SU-DHL-6 (cell line): ENCODE results near the gene CYP2C9.

Source experiments
- H2AFZ ChIP-seq: fragments of 200-600 bp; sonication (generic); 2 replicates; pipeline ENCODE4 v1.6.1; 2014; ENCODE audit warnings: low read depth, mild to moderate bottlenecking, moderate library complexity, mixed read lengths, antibody characterized with exemption, low read length; ENCODE audit not compliant: severe bottlenecking
- H3F3A ChIP-seq: fragments of 200-600 bp; shearing (Covaris generic); 2 replicates; pipeline ENCODE4 v1.6.0; 2016; ENCODE audit warnings: antibody characterized with exemption, mild to moderate bottlenecking; ENCODE audit not compliant: insufficient read depth
- H3K27ac ChIP-seq: fragments of 200-600 bp; sonication (generic); 2 replicates; pipeline ENCODE4 v1.5.1; 2016; ENCODE audit warnings: low read depth, mild to moderate bottlenecking, low read length, moderate library complexity, mixed read lengths
- H3K27me3 ChIP-seq: fragments of 200-600 bp; sonication (generic), shearing (Covaris generic); 2 replicates; pipeline ENCODE4 v1.6.0; 2014; ENCODE audit warnings: mild to moderate bottlenecking, low read length
- H3K36me3 ChIP-seq: fragments of 200-600 bp; sonication (generic); 2 replicates; pipeline ENCODE4 v1.6.1; 2014; ENCODE audit warnings: mild to moderate bottlenecking, low read length, mixed read lengths
- H3K4me2 ChIP-seq: fragments of 300-600, 200-600 bp; shearing (Covaris generic), sonication (generic); 2 replicates; pipeline ENCODE4 v1.6.0; 2014; ENCODE audit warnings: low read length, low read depth, mild to moderate bottlenecking; ENCODE audit not compliant: poor library complexity, severe bottlenecking
- H3K4me3 ChIP-seq: fragments of 200-600 bp; sonication (generic); 2 replicates; pipeline ENCODE4 v1.5.1; 2014; ENCODE audit warnings: antibody characterized with exemption, low read length, mild to moderate bottlenecking, mixed read lengths; ENCODE audit not compliant: insufficient read depth, poor library complexity, severe bottlenecking
- H3K79me2 ChIP-seq: fragments of 200-600 bp; sonication (generic); 2 replicates; pipeline ENCODE4 v1.6.1; 2014; ENCODE audit warnings: mild to moderate bottlenecking, low read length, moderate library complexity; ENCODE audit not compliant: insufficient read depth
- H3K9ac ChIP-seq: fragments of 200-600 bp; sonication (generic); 2 replicates; pipeline ENCODE4 v1.7.0; 2014; ENCODE audit warnings: mild to moderate bottlenecking, low read length
- H3K9me2 ChIP-seq: fragments of 200-600 bp; sonication (generic); replicated peaks from 2 replicates; pipeline ENCODE4 v1.6.1; 2014; ENCODE audit warnings: low read length; ENCODE audit not compliant: insufficient read depth
- H3K9me3 ChIP-seq: fragments of 200-600 bp; sonication (generic); 2 replicates; pipeline ENCODE4 v1.6.1; 2014; ENCODE audit warnings: low read length, mixed read lengths; ENCODE audit not compliant: insufficient read depth
- H4K20me1 ChIP-seq: fragments of 200-600 bp; sonication (generic); 2 replicates; pipeline ENCODE4 v1.6.1; 2014; ENCODE audit warnings: low read depth, mild to moderate bottlenecking, antibody characterized with exemption, low read length, moderate library complexity, mixed read lengths
- EZH2phosphoT487 ChIP-seq: fragments of 200-600 bp; sonication (generic), shearing (Covaris generic); conservative IDR thresholded peaks from 2 replicates; pipeline ENCODE4 v1.6.1; 2018; ENCODE audit warnings: mild to moderate bottlenecking, antibody characterized with exemption, low read length, moderate library complexity, mixed read lengths
- TF ChIP-seq, protein P1 (sequence below): fragments of 200-600 bp; sonication (generic); IDR thresholded peaks from one replicate; pipeline ENCODE4 v1.5.1; 2017; ENCODE audit warnings: antibody characterized with exemption, mild to moderate bottlenecking, low read length, moderate library complexity; ENCODE audit not compliant: insufficient read depth, poor library complexity, severe bottlenecking

The CYP2C9 gene

DNA sequence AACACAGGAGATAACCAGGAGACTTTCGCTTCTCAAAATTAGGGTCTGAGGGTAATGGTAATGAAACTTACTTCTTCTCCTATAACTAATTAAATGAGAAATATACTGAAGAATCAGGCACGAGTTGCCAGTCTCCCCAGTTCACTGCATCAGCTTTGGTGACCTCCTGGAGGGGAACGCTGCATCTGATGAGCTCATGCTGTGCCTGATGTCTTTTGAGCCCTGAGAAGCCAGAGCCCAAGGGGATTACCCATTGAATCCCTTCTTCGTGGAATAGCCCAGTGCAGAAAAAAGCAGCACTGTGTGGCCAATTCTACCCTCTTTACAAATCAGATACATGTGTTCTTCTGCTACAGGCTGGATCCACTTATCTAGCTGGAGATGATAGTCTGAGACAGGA lies 45.1 kb downstream of the CYP2C9 start:
- H3F3A ChIP-seq: no peaks in the 10 kb centered on the region
- TF ChIP-seq EZH2phosphoT487: no peak
- TF ChIP-seq, protein P1, sequence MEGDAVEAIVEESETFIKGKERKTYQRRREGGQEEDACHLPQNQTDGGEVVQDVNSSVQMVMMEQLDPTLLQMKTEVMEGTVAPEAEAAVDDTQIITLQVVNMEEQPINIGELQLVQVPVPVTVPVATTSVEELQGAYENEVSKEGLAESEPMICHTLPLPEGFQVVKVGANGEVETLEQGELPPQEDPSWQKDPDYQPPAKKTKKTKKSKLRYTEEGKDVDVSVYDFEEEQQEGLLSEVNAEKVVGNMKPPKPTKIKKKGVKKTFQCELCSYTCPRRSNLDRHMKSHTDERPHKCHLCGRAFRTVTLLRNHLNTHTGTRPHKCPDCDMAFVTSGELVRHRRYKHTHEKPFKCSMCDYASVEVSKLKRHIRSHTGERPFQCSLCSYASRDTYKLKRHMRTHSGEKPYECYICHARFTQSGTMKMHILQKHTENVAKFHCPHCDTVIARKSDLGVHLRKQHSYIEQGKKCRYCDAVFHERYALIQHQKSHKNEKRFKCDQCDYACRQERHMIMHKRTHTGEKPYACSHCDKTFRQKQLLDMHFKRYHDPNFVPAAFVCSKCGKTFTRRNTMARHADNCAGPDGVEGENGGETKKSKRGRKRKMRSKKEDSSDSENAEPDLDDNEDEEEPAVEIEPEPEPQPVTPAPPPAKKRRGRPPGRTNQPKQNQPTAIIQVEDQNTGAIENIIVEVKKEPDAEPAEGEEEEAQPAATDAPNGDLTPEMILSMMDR: no peak
- no peak overlapping the region for H3K27ac ChIP-seq
- no peaks in the 10 kb centered on the region for H3K79me2 ChIP-seq
- no peaks in the 10 kb centered on the region for H3K36me3 ChIP-seq
- no peaks in the 10 kb centered on the region for H4K20me1 ChIP-seq
- no peak overlapping the region for H3K4me3 ChIP-seq
- no peaks in the 10 kb centered on the region for H3K9me3 ChIP-seq
- no peaks in the 10 kb centered on the region for H3K27me3 ChIP-seq
- H3K9me2 ChIP-seq: no peaks in the 10 kb centered on the region
- H3K4me2 ChIP-seq: no peak overlapping the region
- no peak overlapping the region for H2AFZ ChIP-seq
- H3K9ac ChIP-seq: no peak overlapping the region

DNA sequence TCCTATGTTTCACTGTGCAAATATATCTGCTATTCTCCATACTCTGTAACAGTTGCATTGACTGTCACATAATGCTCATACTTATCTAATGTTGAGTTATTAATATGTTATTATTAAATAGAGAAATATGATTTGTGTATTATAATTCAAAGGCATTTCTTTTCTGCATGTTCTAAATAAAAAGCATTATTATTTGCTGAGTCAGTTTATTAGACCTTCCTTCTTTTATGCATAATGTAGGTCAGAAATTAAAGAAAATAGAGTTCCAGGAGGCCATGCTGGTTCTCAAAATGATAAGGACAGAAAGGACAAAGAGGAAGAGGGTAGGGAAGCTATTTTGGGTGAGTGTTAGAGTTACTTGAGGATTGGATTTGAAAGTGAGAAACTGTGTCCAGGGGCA lies 50.7 kb downstream of the CYP2C9 start:
- no peak overlapping the region for H2AFZ ChIP-seq
- H3K27me3 ChIP-seq: no peaks in the 10 kb centered on the region
- H3K27ac ChIP-seq: no peak overlapping the region
- TF ChIP-seq, protein P1: no peak
- TF ChIP-seq EZH2phosphoT487: no peak
- H4K20me1 ChIP-seq: no peaks in the 10 kb centered on the region
- peaks cover 9% of the 10 kb centered on the region; the same call in 1 of the 2 replicates for H3K9me3 ChIP-seq
- H3K9ac ChIP-seq: no peak overlapping the region
- no peaks in the 10 kb centered on the region for H3K79me2 ChIP-seq
- H3K4me3 ChIP-seq: no peak overlapping the region
- H3K36me3 ChIP-seq: no peaks in the 10 kb centered on the region
- H3K9me2 ChIP-seq: no peaks in the 10 kb centered on the region
- no peak overlapping the region for H3K4me2 ChIP-seq
- no peaks in the 10 kb centered on the region for H3F3A ChIP-seq

DNA sequence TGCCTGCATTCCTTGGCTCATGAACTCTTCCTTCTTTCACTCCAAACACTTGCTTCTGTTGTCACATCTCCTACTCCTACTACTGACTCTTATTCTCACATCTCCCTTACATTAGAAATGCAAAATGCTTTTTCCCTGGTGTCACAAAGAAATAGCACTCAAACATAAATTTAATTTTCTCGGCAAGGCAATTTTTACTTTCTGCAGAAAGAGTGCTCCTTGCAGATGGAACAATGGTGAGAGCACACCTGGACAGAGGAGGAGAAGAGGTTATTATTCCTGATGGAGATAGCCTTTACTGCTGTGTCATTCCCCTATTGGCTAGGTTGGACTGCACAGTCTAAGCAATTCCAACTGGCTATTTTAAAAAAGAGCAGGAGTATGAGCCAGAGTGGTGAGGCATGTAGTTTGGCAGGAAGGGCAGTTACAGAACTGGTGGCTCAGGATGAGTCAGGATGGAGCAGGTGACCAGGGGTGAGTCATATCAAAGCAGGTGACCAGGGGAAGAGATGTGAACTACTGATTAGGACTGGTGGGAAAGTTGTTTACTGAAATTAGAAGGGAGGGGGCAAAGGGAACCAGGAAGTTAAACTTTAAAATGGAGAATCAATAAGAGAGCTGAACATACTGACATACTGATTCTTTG lies 52.9 kb downstream of the CYP2C9 start:
- Histone ChIP-seq H3K9me3 (peaks cover 9% of the 10 kb centered on the region; the same call in 1 of the 2 replicates), H3K36me3 (no peaks in the 10 kb centered on the region), H4K20me1 (no peaks in the 10 kb centered on the region), H3K4me3 (no peak overlapping the region), H3F3A (no peaks in the 10 kb centered on the region), H3K4me2 (no peak overlapping the region), H3K79me2 (no peaks in the 10 kb centered on the region), H3K27me3 (no peaks in the 10 kb centered on the region), H3K9ac (no peak overlapping the region), H2AFZ (no peak overlapping the region), H3K27ac (no peak overlapping the region), H3K9me2 (no peaks in the 10 kb centered on the region)
- no peak for TF ChIP-seq EZH2phosphoT487
- TF ChIP-seq, protein P1: no peak
